ENCODE results near the gene SLC29A3. TPM values are rescaled to one million over a fixed set of nuclear protein-coding genes. Genes with fewer than 3 reads are reported as not detected.

Gene SLC29A3
- total RNA-seq, 2 donors from 2014 or later: 3.2 to 5.9 TPM

DNA sequence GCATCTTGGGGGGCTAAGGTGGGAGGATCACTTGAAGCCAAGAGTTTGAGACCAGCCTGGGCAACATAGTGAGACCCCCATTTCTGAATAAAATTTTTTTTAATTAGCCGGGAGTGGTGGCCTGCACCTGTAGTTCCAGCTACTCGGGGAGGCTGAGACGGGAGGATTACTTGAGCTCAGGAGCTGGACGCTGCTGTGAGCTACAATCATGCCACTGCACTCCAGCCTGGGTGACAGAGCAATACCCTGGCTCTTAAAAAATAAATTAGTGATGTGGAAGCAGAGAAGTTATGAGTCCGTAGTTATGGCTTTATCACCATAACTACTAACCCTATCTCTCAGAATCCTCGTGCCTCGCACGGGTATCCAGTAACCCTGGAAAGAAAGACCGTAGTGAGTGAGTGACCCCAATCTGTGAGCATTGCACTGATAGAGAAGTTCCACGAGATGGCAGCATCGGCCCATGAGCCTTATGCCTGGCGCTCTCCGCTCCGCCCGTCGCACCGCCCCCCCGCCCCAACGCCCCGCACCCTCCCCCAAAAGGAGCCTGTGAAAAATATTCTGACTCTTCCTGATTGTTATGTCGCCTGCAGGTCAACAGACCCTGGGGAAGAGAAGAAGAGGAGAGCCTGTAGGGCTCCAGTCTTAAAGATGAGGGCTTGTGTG is 4.9 kb upstream of the SLC29A3 start:
- peaks cover 0 to 6% of the 10 kb centered on the region in 2 donors for H3K4me1 ChIP-seq (ENCODE audit: control insufficient read depth in 1 of 2, low read depth in 2 of 2)
- no peak overlapping the region for H3K27ac ChIP-seq
- H3K4me3 ChIP-seq: no peak overlapping the region
- H3K9me3 ChIP-seq: no peaks in the 10 kb centered on the region
- no peaks in the 10 kb centered on the region for H3K36me3 ChIP-seq
- TF ChIP-seq CTCF (IDR thresholded peaks at IDR 0.05): peak; percentile 93
- DNase-seq (ENCODE audit: low spot score) (no peak), ATAC-seq (ENCODE audit: insufficient number of reproducible peaks, low FRiP score, low read depth) (no peak)
- H3K27me3 ChIP-seq (replicated peaks; ENCODE audit: insufficient read depth): no peaks in the 10 kb centered on the region

- Histone ChIP-seq H3K9me3 (no peaks in the 10 kb centered on the region), H3K4me3 (no peak overlapping the region), H3K27ac (no peak overlapping the region), H3K27me3 (replicated peaks; ENCODE audit: insufficient read depth) (no peaks in the 10 kb centered on the region), H3K36me3 (no peaks in the 10 kb centered on the region), H3K4me1 (ENCODE audit: control insufficient read depth in 1 of 2, low read depth in 2 of 2) (peaks cover 1 to 10% of the 10 kb centered on the region in 2 donors)
- ATAC-seq (ENCODE audit: insufficient number of reproducible peaks, low FRiP score, low read depth): no peak
- no peak for TF ChIP-seq CTCF (IDR thresholded peaks at IDR 0.05)
- no peak for DNase-seq (ENCODE audit: low spot score)
These were observed 4.3 kb upstream of the SLC29A3 start for GRCh38 chr10:71314694-71315225.

- ATAC-seq (ENCODE audit: insufficient number of reproducible peaks, low FRiP score, low read depth): no peak
- DNase-seq (ENCODE audit: low spot score): no peak
- no peak for TF ChIP-seq CTCF (IDR thresholded peaks at IDR 0.05)
- no peaks in the 10 kb centered on the region for H3K36me3 ChIP-seq
- H3K4me1 ChIP-seq (ENCODE audit: control insufficient read depth in 1 of 2, low read depth in 2 of 2): peaks cover 4 to 18% of the 10 kb centered on the region in 2 donors
- no peaks in the 10 kb centered on the region for H3K27me3 ChIP-seq (replicated peaks; ENCODE audit: insufficient read depth)
- no peak overlapping the region for H3K4me3 ChIP-seq
- H3K9me3 ChIP-seq: no peaks in the 10 kb centered on the region
- H3K27ac ChIP-seq: no peak overlapping the region
These were observed 2.8 kb upstream of the SLC29A3 start for GRCh38 chr10:71316056-71316785.

DNA sequence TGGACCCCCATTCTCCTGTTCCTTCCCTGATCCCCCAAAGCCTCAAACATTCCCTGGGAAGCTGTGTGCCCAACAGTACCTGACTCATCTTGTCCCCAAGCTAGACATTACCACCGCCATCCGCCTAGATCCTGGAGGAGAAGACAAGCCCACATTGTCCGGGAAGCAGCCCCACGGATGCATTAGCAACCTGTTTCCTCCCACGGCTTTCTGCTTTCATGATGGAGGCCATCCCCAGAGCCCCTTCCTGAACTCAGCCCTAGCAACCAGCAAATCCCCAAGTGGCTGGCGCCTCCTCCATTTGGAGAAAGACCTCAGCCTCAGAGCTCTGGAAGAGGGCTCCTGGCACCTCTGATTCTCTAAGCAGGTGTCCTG is 2.3 kb upstream of the SLC29A3 start:
- DNase-seq (ENCODE audit: low spot score): no peak
- Histone ChIP-seq H3K27ac (no peak overlapping the region), H3K4me1 (ENCODE audit: control insufficient read depth in 1 of 2, low read depth in 2 of 2) (peaks cover 4 to 18% of the 10 kb centered on the region in 2 donors), H3K4me3 (no peak overlapping the region), H3K36me3 (no peaks in the 10 kb centered on the region), H3K9me3 (no peaks in the 10 kb centered on the region), H3K27me3 (replicated peaks; ENCODE audit: insufficient read depth) (no peaks in the 10 kb centered on the region)
- no peak for TF ChIP-seq CTCF (IDR thresholded peaks at IDR 0.05)
- no peak for ATAC-seq (ENCODE audit: insufficient number of reproducible peaks, low FRiP score, low read depth)

- H3K27ac ChIP-seq: no peak overlapping the region
- no peak for TF ChIP-seq CTCF (IDR thresholded peaks at IDR 0.05)
These were observed 1.3 kb upstream of the SLC29A3 start for GRCh38 chr10:71317739-71318138.

More at GRCh38 chr10:71317739-71318138, 1.3 kb upstream of the SLC29A3 start:
- Histone ChIP-seq H3K4me1 (ENCODE audit: control insufficient read depth in 1 of 2, low read depth in 2 of 2) (peaks cover 4 to 18% of the 10 kb centered on the region in 2 donors), H3K4me3 (no peak overlapping the region), H3K27me3 (replicated peaks; ENCODE audit: insufficient read depth) (no peaks in the 10 kb centered on the region), H3K36me3 (no peaks in the 10 kb centered on the region), H3K9me3 (no peaks in the 10 kb centered on the region)
- no peak for DNase-seq (ENCODE audit: low spot score)
- ATAC-seq (ENCODE audit: insufficient number of reproducible peaks, low FRiP score, low read depth): no peak
